Measurements from ENCODE around the gene SLC25A45.
A peak's percentile ranks its signal among the peaks of the same experiment; 100 is the strongest.
"Not testable (repeated sequence)": the region's sequence is repeated elsewhere in the genome, so short reads cannot be mapped to it uniquely, and the experiment has no call there.

Gene SLC25A45

DNA sequence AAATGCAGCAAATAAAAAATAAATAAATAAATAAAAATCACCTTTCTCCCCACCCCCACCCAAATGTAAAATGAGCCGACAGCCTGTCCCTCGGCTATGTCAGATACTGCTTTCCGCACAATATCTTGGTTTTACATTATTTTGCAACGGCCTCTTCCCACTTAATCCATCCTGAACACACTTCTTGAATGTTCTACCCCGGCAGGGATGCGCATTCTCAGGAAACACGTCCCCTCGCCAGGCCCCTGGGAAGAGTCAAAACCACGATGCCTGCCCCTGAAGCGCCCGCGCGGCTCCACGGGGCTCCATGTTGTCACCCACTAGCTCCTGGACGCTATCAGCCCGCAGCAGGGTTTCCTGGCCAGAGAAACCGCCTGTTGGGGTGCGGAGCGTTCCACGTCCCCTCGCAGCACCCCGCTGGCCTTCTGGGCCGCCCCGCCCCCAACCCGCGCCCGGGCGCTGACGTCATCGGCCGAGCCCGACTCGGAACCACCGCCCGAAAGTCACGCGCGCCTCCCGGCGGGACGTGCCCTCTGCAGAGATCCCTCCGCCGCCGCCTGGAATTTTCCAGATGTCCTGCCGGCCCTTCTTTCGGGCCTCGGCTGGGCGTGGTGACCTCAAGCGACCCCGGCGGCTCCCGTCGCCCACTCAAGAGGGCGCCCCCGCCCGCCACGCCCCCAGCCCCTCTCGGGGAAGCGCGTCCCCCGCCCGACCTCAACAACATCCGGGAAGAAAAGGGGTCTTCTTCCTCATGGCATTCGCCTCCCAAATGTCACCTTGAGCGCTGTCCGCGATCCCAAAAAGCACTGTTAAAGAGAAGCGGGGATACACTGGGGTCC, 39.6 kb upstream of the SLC25A45 start:
- peak; percentile 94 for DNase-seq (ENCODE audit: low read depth)

DNA sequence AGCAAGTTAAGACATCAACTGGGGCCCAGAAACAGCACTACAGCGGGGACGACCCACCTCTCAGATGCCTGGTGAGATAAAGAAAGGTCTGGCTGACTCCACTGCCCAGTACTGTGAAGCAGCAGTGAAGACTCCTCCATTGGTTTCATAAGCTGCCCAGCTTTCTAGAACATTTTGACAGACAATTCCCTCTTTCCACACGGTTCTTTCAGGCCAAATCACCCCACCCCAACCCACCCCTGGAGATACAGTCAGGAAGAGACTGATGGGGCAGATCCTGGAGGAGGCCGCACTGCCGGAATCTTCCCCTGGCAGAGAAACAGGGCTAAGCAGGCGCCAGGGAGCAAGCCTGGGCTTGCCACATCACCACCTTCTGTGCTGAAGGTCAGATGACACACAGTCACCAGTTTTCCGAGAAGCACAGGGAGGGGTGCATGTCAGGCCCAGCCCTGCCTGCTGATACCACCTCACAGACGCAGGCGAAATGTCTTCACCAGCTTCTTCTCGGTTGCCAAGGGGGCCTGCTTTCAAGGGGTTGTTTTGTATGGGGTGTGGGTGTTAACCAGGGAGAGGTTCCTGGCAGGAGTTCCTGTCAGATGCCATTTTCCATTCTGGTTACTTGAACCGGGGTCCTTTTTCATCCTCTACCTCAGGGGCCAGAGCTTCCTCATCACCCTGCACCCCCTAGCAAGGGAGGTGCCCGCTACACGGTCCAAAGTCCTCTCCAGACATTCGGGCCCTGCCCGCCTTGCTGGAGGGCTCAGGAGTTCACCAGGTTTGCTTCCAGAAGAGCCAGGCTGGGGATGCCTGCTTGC, 38.7 kb upstream of the SLC25A45 start:
- DNase-seq (ENCODE audit: low read depth) = peak; percentile 84

- DNase-seq (ENCODE audit: low read depth) = no peak
Measured at GRCh38 chr11:65420506-65420905, 38.1 kb upstream of the SLC25A45 start.

DNA sequence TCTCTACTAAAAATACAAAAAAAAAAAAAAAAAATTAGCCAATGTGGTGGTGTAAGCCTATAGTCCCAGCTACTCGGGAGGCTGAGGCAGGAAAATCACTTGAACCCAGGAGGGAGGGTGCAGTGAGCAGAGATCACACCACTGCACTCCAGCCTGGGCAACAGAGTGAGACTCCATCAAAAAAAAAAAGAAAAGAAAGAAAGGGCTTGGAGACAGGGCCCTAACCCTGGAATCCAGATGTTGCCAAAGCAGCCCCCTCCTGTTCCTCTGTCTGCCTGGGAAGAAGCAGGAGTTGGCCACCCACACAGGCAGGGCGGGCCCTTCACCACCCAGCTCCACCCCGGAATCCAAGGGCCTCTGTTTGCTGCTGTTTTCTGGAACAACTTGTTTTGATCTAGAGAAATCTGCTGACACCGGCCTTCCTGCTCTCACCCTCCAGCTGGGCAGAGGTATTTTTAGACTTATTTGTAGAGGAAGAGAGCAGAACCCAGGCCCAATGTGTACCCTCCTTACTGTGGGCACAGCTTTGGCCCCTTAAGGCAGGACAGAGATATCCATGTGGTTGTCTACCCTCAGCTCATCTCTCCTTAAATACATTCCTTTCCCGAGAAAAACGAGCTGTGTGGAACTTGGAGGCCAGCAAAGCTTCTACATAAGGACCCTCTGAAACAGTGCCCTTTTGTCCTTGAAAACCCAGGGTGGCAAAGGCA, 37.5 kb upstream of the SLC25A45 start:
- DNase-seq (ENCODE audit: low read depth) = peak; percentile 62

DNA sequence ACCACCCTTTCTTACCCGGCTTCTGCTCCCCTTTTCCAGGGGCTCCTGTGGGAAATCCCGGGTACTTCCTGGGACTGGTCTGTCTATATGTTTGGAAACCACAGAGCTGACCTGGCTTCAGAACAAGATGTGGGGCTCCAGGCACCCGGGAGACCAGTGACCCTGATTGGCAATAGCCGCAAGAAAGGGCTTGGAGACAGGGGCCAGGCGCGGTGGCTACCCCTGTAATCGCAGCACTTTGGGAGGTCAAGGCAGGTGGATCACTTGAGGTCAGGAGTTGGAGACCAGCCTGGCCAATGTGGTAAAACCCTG, 37.0 kb upstream of the SLC25A45 start:
- no peak for DNase-seq (ENCODE audit: low read depth)

DNA sequence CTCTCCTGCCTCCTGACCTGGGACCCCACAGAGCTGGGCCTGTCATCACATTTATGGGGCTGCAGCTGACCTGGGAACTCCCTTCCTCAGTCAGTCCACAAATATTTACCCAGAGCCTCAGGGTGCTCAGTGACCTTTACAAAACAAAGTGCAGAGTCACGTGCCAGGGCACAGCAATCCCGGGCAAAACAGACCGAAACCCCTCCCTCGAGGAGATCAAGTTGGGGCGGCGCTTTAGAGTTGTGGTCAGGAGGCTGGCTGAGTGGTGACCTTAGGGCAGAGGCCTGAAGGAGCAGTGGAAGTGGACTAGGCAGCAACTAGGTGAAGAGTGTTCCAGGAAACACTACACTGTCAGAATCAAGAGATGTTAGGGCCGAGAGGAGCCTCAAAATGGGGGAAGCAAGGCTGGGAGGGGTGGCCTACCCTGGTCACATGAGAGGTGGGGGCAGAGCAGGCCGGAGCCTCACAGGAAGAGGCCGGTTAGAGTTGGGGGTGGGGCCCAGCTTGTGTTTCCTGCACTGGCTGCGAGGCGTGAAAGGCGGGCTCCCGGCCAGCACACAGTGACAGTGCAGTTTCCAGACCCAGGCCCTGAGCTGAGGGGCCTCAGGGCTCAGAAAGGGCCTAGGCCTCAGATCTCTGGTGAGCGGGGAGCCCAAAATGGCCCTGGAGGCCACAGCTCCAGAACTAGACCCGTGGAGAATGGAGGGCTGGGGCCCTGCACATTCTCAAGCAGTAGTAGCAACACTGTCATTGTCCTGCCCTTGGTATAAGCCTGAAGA, 36.4 kb upstream of the SLC25A45 start:
- DNase-seq (ENCODE audit: low read depth) = peak; percentile 85

GRCh38 chr11:65418431-65418680, 35.9 kb upstream of the SLC25A45 start:
- DNase-seq (ENCODE audit: low read depth) = no peak

GRCh38 chr11:65417702-65418430, 35.4 kb upstream of the SLC25A45 start:
- no peak for DNase-seq (ENCODE audit: low read depth)

- no peak for DNase-seq (ENCODE audit: low read depth)
Measured at GRCh38 chr11:65416841-65417701, 34.6 kb upstream of the SLC25A45 start.

GRCh38 chr11:65416341-65416824, 33.9 kb upstream of the SLC25A45 start:
- peak; percentile 89 for DNase-seq (ENCODE audit: low read depth)

GRCh38 chr11:65415499-65416340, 33.3 kb upstream of the SLC25A45 start:
- DNase-seq (ENCODE audit: low read depth) = no peak

DNA sequence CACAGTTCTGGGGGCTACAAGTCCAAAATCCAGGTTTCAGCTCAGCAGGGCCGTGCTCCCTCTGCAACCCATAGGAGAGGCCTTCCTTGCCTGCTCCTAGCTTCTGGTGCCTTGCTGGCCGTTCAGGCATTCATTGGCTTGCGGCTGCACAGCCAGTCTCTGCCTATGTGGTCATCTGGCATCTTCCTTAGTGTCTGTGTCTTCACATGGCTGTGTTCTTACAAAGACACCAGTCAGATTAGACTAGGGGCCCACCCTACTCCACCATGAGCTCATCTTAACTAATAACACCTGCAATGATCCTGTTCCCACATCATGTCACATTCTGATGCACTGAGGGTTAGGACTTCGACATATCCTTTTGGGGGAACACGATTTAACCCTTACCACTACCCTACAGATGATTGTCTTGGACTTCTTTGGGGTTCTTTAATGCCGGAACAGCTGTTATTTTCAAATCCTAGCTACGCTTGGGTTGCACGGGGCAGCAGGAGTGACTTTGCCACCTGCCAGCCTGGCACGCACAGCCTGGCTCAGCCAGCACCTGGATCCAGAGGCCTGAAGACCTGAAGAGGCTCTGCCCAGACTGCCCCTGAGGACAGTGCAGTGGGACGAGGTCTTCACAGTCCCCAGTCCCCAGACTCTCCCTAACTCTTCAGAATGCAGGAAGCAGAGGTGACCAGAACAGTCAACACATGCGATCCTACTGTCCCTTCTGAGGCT, 32.5 kb upstream of the SLC25A45 start:
- DNase-seq (ENCODE audit: low read depth) = no peak

DNA sequence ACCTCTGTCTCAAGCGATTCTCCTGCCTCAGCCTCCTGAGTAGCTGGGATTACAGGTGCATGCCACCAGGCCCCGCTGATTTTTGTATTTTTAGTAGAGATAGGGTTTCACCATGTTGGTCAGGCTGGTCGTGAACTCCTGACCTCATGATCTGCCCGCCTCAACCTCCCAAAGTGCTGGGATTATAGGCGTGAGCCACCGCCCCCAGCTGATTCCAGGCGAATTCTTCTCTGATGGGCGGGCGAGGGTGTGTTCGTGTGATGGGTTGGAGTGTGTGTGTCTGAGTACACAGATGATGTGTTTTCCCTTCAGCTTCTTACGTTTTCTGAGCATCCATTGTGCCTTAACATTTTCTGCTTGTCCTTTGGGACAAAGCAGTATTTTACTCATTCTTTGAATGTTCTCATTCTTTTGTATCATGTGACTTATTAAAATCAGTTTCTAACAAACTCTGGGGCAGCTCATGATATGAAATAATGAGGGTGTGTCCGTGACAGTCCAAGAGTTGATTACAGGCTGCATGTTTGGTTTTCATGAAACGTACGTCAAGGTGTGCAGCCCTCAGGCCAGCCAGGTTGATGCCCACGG, 30.7 kb upstream of the SLC25A45 start:
- DNase-seq (ENCODE audit: low read depth) = not testable (repeated sequence)

GRCh38 chr11:65412271-65413076, 30.0 kb upstream of the SLC25A45 start:
- DNase-seq (ENCODE audit: low read depth) = no peak

GRCh38 chr11:65411681-65412070, 29.2 kb upstream of the SLC25A45 start:
- no peak for DNase-seq (ENCODE audit: low read depth)

DNA sequence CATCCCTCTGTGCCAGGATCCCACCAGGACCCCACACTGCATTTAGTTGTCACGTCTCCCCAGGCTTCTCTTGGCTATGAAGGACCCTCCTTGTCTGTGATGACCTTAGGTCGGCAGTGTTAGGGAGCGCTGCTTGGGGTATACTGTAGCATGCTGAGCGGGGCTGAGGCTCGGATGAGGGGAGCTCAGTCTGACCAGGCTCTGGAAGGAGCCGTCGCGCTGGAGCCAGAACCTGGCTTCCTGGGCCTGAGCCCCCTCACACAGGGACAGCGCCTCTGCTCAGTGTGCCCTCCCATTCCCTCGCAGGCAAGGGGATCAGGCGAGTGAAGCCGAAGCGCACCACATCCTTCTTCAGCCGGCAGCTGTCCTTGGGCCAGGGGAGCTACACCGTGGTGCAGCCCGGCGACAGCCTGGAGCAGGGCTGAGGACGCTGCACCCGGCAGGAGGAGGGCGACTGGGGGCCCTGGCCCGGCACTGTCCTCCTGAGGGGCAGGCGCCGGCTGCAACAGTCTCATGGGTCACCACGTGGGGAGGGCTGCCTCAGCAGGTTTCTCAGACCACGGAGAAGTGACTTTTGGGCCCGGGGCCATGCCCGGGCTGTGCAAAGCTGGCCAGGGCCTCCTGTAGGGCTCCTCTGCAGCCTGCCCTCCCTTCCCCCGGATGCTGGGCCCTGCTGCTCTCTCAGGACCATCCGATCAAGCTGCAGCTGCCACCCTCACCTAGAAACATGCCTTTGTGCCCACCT, 28.7 kb upstream of the SLC25A45 start:
- DNase-seq (ENCODE audit: low read depth) = no peak

All from activated T-cell treated with anti-CD3 and anti-CD28 coated beads for 24 hours (primary cell).